Measurements from ENCODE around the gene DGKD.

GRCh38 chr2:233459426-233459825 lies 105.1 kb downstream of the DGKD start:
- TF ChIP-seq POLR2A (IDR thresholded peaks at IDR 0.05) (no peak), POLR2AphosphoS5 (IDR thresholded peaks at IDR 0.05) (no peak), CTCF (IDR thresholded peaks at IDR 0.05) (no peak)
